T-cell (primary cell): ENCODE results near the gene PRSS27. TPM values are rescaled to one million over a fixed set of nuclear protein-coding genes. Genes with fewer than 3 reads are reported as not detected.

Experiments
- ATAC-seq, 4 experiments: fragments of 200-7000 bp in 3 of 4; fragments of 150-1000 bp in 1 of 4; cut with Tn5 transposase; replicated peaks in 1 of 4; 1 replicate in 3 of 4; 2 replicates in 1 of 4; pipeline ENCODE4 v1.10.0; 2021; ENCODE audit warnings: moderate library complexity in 3 of 4, mild to moderate bottlenecking in 2 of 4, moderate number of reproducible peaks in 1 of 4
- CTCF ChIA-PET, 2 donors: fragments of 300-600 bp; sonication (Branson Sonifier 250); formaldehyde crosslinking; loops; one replicate each; lab custom pipeline; 2022; ENCODE audit warnings: antibody characterized with exemption in 2 of 2; lab: Charles Lee
- POLR2A ChIA-PET, 2 donors: fragments of 300-600 bp; sonication (Branson Sonifier 250); formaldehyde crosslinking; loops; one replicate each; lab custom pipeline; 2022; ENCODE audit warnings: antibody characterized with exemption in 2 of 2; lab: Charles Lee
- DNase-seq, 35 experiments: peaks; one replicate each; pipeline versions ENCODE4 v3.0.0 to v3.0.0-alpha.2; 2013 to 2023
- H3K27ac ChIP-seq: one replicate; pipeline ENCODE4 v1.5.1; 2013; ENCODE audit warnings: low read length
- H3K27me3 ChIP-seq, 2 experiments: replicated peaks in 1 of 2; 1 replicate in 1 of 2; 2 replicates in 1 of 2; pipeline versions ENCODE4 v1.6.1 to v1.7.0; 2013; ENCODE audit warnings: low read length in 1 of 2, mixed read lengths in 1 of 2; ENCODE audit not compliant: control insufficient read depth in 2 of 2, insufficient read depth in 2 of 2; ENCODE audit errors: extremely low read depth in 1 of 2
- H3K36me3 ChIP-seq, 2 donors: 1 replicate in 1 of 2; 2 replicates in 1 of 2; pipeline versions ENCODE4 v1.6.1 to v1.7.0; 2013; ENCODE audit warnings: low read length in 1 of 2; ENCODE audit not compliant: control insufficient read depth in 2 of 2, insufficient read depth in 1 of 2; ENCODE audit errors: extremely low read depth in 1 of 2
- H3K4me1 ChIP-seq, 2 experiments: 1 replicate in 1 of 2; 2 replicates in 1 of 2; pipeline versions ENCODE4 v1.6.1 to v1.7.0; 2013; ENCODE audit warnings: low read length in 2 of 2, mixed read lengths in 1 of 2; ENCODE audit not compliant: insufficient read depth in 2 of 2, control insufficient read depth in 1 of 2; ENCODE audit errors: extremely low read depth in 1 of 2
- H3K4me3 ChIP-seq, 2 donors: 1 replicate in 1 of 2; 2 replicates in 1 of 2; pipeline versions ENCODE4 v1.5.1 to v1.7.0; 2013; ENCODE audit warnings: mild to moderate bottlenecking in 2 of 2, low read length in 1 of 2, moderate library complexity in 1 of 2; ENCODE audit not compliant: control insufficient read depth in 1 of 2; ENCODE audit errors: extremely low read depth in 1 of 2
- H3K9me3 ChIP-seq: 2 replicates; pipeline ENCODE4 v1.7.0; 2013
- H3K27ac Mint-ChIP-seq, 2 donors: one replicate each; pipeline ENCODE4 v1.8.0; 2020 to 2021; ENCODE audit warnings: mild to moderate bottlenecking in 2 of 2, mixed read lengths in 2 of 2
- H3K27me3 Mint-ChIP-seq, 2 donors: one replicate each; pipeline ENCODE4 v1.8.0; 2021 to 2022; ENCODE audit warnings: mixed read lengths in 2 of 2
- H3K36me3 Mint-ChIP-seq: one replicate; pipeline ENCODE4 v1.8.0; 2021; ENCODE audit warnings: mixed read lengths
- H3K4me1 Mint-ChIP-seq, 3 donors: one replicate each; pipeline ENCODE4 v1.8.0; 2020 to 2022; ENCODE audit warnings: mixed read lengths in 3 of 3, mild to moderate bottlenecking in 1 of 3
- H3K4me3 Mint-ChIP-seq, 3 donors: one replicate each; pipeline ENCODE4 v1.8.0; 2020 to 2022; ENCODE audit warnings: mild to moderate bottlenecking in 3 of 3, mixed read lengths in 3 of 3, moderate library complexity in 3 of 3
- H3K9me3 Mint-ChIP-seq, 3 donors: one replicate each; pipeline ENCODE4 v1.8.0; 2020 to 2022; ENCODE audit warnings: mixed read lengths in 3 of 3
- WGBS: methylation state at CpG from one replicate; pipeline ENCODE4 v1.1.5; 2013; ENCODE audit warnings: missing lambda C conversion rate; ENCODE audit not compliant: insufficient coverage; 5-methylcytosine and 5-hydroxymethylcytosine counted together
- total RNA-seq, 35 experiments: library from RNA in 6 of 35; stranded (reverse) in 6 of 35; fragments of 120-200 nt in 1 of 35; gene quantifications; one replicate each; pipeline versions ENCODE4 v1.2.1 to v1.2.4 and lab custom pipeline; 2013 to 2026

Gene PRSS27
- total RNA-seq, 5 donors from 2014 or later (not counting 1 experiment from before 2014, with no cell fraction given) = 0.70 to 2.0 (median 1.1) TPM

GRCh38 chr16:2704983-2705275, 15.1 kb downstream of the PRSS27 start:
- POLR2A ChIA-PET = no interaction called here
- 99% methylated on average over 11 of the region's 14 CpGs for WGBS

GRCh38 chr16:2704166-2704982, 15.7 kb downstream of the PRSS27 start:
- no peak overlapping the region for H3K4me3 Mint-ChIP-seq
- H3K4me1 Mint-ChIP-seq = no peaks in the 10 kb centered on the region
- peaks cover 26 to 79% of the 10 kb centered on the region in 2 donors for H3K36me3 ChIP-seq
- H3K36me3 Mint-ChIP-seq = peaks cover 10% of the 10 kb centered on the region
- H3K27me3 ChIP-seq = no peaks in the 10 kb centered on the region
- no peaks in the 10 kb centered on the region for H3K4me1 ChIP-seq
- H3K27me3 Mint-ChIP-seq = no peaks in the 10 kb centered on the region
- ChIA-PET POLR2A (no interaction called here), CTCF (no interaction called here)
- H3K9me3 Mint-ChIP-seq = no peaks in the 10 kb centered on the region
- no peak overlapping the region for H3K27ac Mint-ChIP-seq
- H3K27ac ChIP-seq = no peak overlapping the region
- 98% methylated on average over 26 of the region's 33 CpGs for WGBS
- ATAC-seq (no peak), DNase-seq (peak in 1 of 35 experiments; percentile 3)
- no peaks in the 10 kb centered on the region for H3K9me3 ChIP-seq
- no peak overlapping the region for H3K4me3 ChIP-seq

More at GRCh38 chr16:2704983-2705275, 15.1 kb downstream of the PRSS27 start:
- no peak overlapping the region for H3K27ac Mint-ChIP-seq
- peaks cover 8% of the 10 kb centered on the region for H3K36me3 Mint-ChIP-seq
- no peak overlapping the region for H3K27ac ChIP-seq
- CTCF ChIA-PET = no interaction called here
- no peaks in the 10 kb centered on the region for H3K27me3 Mint-ChIP-seq
- H3K36me3 ChIP-seq = peaks cover 29 to 74% of the 10 kb centered on the region in 2 donors
- H3K4me1 Mint-ChIP-seq = no peaks in the 10 kb centered on the region
- H3K4me1 ChIP-seq = peaks cover 0 to 1% of the 10 kb centered on the region in 2 experiments
- no peaks in the 10 kb centered on the region for H3K9me3 ChIP-seq
- ATAC-seq (no peak), DNase-seq (no peak)
- H3K27me3 ChIP-seq = no peaks in the 10 kb centered on the region
- H3K4me3 Mint-ChIP-seq = no peak overlapping the region
- H3K4me3 ChIP-seq = no peak overlapping the region
- no peaks in the 10 kb centered on the region for H3K9me3 Mint-ChIP-seq

- Mint-ChIP-seq H3K36me3 (peaks cover 8% of the 10 kb centered on the region), H3K27ac (no peak overlapping the region), H3K4me3 (no peak overlapping the region), H3K27me3 (no peaks in the 10 kb centered on the region), H3K4me1 (no peaks in the 10 kb centered on the region), H3K9me3 (no peaks in the 10 kb centered on the region)
- ATAC-seq = no peak
- H3K27me3 ChIP-seq = no peaks in the 10 kb centered on the region
- ChIA-PET POLR2A (no interaction called here), CTCF (no interaction called here)
- H3K4me1 ChIP-seq = no peaks in the 10 kb centered on the region
- H3K27ac ChIP-seq = no peak overlapping the region
- H3K4me3 ChIP-seq = no peak overlapping the region
- WGBS = 96% methylated on average over 26 of the region's 28 CpGs
- peaks cover 28 to 81% of the 10 kb centered on the region in 2 donors for H3K36me3 ChIP-seq
- H3K9me3 ChIP-seq = no peaks in the 10 kb centered on the region
- DNase-seq = no peak
These were observed 16.9 kb downstream of the PRSS27 start for GRCh38 chr16:2702871-2703745.

DNA sequence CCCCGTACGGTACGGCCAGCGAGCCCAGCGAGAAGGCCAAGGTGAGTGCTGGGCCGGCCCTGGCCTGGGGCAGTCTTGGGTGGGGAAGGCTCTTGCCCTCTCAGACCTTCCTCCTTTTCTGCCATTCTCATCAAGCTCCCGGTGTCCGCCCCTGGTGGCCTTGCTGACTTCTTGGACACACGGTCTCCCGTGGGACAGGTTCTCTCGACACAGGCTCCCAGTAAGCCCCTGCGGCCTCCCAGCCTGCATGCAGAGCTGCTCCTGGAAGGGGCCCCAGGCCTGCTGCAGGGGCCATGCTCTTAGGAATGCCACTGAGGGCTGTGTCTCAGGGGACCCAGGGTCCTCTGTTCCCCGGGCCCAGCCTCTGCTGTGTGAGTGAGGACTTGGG, 17.6 kb downstream of the PRSS27 start:
- H3K4me3 ChIP-seq = no peak overlapping the region
- CTCF ChIA-PET = no interaction called here
- Mint-ChIP-seq H3K36me3 (peaks cover 11% of the 10 kb centered on the region), H3K27ac (no peak overlapping the region), H3K9me3 (no peaks in the 10 kb centered on the region), H3K4me3 (no peak overlapping the region), H3K4me1 (no peaks in the 10 kb centered on the region), H3K27me3 (no peaks in the 10 kb centered on the region)
- peaks cover 22 to 82% of the 10 kb centered on the region in 2 donors for H3K36me3 ChIP-seq
- WGBS = 95% methylated on average over 6 of the region's 13 CpGs
- POLR2A ChIA-PET = no interaction called here
- H3K27ac ChIP-seq = no peak overlapping the region
- H3K27me3 ChIP-seq = no peaks in the 10 kb centered on the region
- no peaks in the 10 kb centered on the region for H3K9me3 ChIP-seq
- ATAC-seq (no peak), DNase-seq (no peak)
- H3K4me1 ChIP-seq = no peaks in the 10 kb centered on the region

- no peak overlapping the region for H3K4me3 ChIP-seq
- Mint-ChIP-seq H3K9me3 (no peaks in the 10 kb centered on the region), H3K27ac (no peak overlapping the region), H3K36me3 (peaks cover 13% of the 10 kb centered on the region), H3K27me3 (no peaks in the 10 kb centered on the region), H3K4me1 (no peaks in the 10 kb centered on the region), H3K4me3 (no peak overlapping the region)
- ChIA-PET CTCF (no interaction called here), POLR2A (no interaction called here)
- ATAC-seq (no peak), DNase-seq (no peak)
- no peaks in the 10 kb centered on the region for H3K9me3 ChIP-seq
- no peaks in the 10 kb centered on the region for H3K4me1 ChIP-seq
- H3K27ac ChIP-seq = no peak overlapping the region
- 86% methylated on average over 20 of the region's 29 CpGs for WGBS
- H3K36me3 ChIP-seq = peaks cover 25 to 82% of the 10 kb centered on the region in 2 donors
- H3K27me3 ChIP-seq = no peaks in the 10 kb centered on the region
These were observed 18.1 kb downstream of the PRSS27 start for GRCh38 chr16:2701713-2702437.

DNA sequence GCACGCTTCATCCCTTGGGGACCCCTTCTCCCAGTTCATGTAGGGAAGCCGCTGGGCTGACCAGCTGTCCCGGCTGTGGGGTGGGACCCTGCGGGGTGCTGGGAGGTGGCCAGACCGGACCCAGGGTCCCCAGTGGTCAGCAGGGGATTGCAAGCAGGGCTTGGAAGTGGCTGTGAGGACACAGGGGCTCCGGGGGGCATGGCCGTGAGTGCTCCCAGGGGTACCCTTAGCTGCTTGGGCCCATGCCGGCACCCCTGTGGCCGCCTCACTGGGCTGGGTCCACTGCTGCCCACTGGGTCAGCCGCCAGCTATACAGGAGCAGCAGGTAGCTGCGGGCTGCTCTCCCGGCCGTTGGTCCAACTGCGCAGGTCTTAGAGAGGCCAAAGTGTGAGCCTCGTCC, 18.8 kb downstream of the PRSS27 start:
- POLR2A ChIA-PET = no interaction called here
- Mint-ChIP-seq H3K27me3 (no peaks in the 10 kb centered on the region), H3K4me3 (no peak overlapping the region), H3K9me3 (no peaks in the 10 kb centered on the region), H3K4me1 (no peaks in the 10 kb centered on the region), H3K36me3 (peaks cover 17% of the 10 kb centered on the region), H3K27ac (no peak overlapping the region)
- H3K27me3 ChIP-seq = no peaks in the 10 kb centered on the region
- DNase-seq (no peak), ATAC-seq (no peak)
- no peaks in the 10 kb centered on the region for H3K9me3 ChIP-seq
- 97% methylated on average over 15 of the region's 15 CpGs for WGBS
- CTCF ChIA-PET = no interaction called here
- no peak overlapping the region for H3K27ac ChIP-seq
- H3K4me1 ChIP-seq = no peaks in the 10 kb centered on the region
- H3K4me3 ChIP-seq = no peak overlapping the region
- peaks cover 27 to 84% of the 10 kb centered on the region in 2 donors for H3K36me3 ChIP-seq
